ENCODE results near the gene PROSER3.

The PROSER3 gene

GRCh38 chr19:35757749-35758608 lies at the start of gene PROSER3:
Gene PROSER3 (plus strand): TSS chr19:35758176. CDS start chr19:35758216, 40 bp downstream.
- peak; percentile 100 for DNase-seq (ENCODE audit: low read depth)

DNA sequence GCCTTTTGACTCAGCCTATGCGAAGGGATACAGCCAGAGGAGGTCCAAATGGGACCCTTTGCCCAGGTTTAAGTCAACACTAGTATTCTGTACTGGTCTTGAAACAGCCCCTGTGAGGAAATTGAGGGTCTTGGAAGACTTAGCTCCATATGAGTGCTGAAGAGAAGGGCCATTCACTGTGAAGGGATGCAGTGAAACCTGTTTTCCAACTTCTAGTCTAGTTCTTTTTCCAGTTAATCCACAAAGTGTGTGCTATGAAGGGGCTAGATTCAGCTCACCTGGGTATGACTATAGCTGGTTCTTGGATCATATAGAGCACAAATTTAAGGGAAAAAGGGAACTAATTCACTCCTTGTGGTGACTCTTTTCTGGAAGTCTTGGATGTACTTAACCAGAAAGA lies 49.6 kb upstream of the PROSER3 start:
- no peak for DNase-seq (ENCODE audit: low read depth)

DNA sequence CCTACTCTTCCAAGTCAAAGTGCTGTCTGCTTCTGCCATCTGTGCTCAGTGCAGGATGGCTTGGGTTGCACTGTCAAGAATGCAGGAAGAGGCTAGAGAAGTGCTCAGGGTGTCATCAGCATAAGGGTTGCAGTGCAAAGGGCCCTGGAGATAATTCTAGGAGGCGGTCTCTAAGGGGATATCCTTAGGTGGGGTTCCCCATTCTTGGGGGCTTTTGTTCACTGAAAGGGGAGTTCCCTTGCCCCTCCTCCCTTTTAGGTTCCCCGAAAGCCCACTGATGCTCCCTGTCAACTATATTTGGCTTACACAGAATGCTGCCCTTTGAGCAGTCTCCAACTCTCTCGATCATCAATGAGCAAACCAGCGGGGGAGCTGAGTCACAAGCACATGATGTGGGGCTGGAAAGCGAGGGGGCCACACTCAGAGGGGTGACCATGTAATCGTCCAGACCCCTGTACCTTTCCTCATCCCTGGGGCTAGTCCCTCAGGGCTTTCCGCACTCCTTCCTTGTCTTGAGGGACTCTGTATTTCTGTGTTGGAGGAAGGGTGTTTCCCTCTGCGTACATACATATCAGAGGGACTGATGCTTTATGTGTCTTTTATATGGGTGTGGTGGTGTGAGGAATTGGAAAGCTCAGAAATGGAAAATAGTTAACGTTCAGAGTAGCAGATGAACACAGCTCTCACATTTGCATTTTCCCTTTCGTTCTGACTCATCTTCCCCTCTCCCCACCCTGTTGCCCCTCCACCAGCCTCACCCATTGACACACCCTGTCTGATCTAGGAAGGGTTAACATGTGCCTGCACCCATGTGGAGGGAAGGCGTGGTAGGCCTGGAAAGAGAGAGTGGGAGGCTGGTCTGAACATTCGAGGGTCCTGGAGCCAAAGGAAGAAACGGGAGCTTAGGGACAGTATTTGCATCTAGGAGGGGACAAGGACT lies 46.9 kb upstream of the PROSER3 start:
- no peak for DNase-seq (ENCODE audit: low read depth)

DNA sequence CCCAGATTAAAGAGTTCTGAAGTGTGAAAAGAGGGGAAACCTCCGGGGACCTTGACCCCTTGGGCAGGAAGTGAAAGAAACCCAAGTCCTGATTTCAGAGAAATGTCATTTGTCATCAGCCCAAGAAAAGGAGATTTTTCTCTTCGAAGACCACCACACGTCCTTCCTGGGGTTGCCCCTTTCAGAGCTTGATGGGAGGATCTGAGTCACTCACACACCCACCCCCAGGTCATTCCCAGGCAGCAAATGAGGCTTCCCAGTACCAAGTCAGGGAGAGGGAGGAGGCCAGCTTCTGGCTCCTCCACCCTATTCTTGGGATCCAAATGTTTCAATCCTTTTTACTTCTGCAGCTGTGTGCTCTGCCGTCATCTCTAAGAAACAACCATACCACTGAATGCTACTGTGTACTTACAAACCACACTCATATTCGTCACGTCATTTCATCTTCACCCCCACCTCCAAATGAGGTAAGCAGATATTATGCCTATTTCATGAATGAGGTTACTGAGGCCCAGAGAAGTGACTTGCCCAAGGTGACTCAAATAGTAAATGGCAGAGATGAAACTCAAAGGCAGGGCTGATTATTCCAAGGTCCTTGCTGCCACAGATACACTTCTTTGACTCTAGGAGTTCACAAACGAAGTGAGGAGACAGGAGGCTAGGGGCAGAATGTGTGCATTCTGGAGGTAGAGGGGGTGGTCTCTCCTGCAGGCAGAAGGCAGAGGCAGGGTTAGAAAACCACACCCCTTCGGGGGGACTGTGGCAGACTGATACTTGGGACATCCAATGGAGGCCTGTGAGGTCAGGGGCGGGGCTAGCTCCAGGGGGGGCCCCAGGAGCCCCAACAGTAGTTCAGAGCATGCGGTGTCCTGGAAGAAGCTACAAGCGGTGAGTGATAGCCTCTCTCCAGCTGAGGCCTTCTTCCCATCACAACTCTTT lies 45.1 kb upstream of the PROSER3 start:
- no peak for DNase-seq (ENCODE audit: low read depth)

GRCh38 chr19:35713506-35713850 lies 44.5 kb upstream of the PROSER3 start:
- DNase-seq (ENCODE audit: low read depth) = no peak

- no peak for DNase-seq (ENCODE audit: low read depth)
Measured at GRCh38 chr19:35713904-35714495, 44.0 kb upstream of the PROSER3 start.

GRCh38 chr19:35714601-35715354 lies 43.2 kb upstream of the PROSER3 start:
- DNase-seq (ENCODE audit: low read depth) = no peak

- no peak for DNase-seq (ENCODE audit: low read depth)
Measured at GRCh38 chr19:35715355-35715809, 42.6 kb upstream of the PROSER3 start.

DNA sequence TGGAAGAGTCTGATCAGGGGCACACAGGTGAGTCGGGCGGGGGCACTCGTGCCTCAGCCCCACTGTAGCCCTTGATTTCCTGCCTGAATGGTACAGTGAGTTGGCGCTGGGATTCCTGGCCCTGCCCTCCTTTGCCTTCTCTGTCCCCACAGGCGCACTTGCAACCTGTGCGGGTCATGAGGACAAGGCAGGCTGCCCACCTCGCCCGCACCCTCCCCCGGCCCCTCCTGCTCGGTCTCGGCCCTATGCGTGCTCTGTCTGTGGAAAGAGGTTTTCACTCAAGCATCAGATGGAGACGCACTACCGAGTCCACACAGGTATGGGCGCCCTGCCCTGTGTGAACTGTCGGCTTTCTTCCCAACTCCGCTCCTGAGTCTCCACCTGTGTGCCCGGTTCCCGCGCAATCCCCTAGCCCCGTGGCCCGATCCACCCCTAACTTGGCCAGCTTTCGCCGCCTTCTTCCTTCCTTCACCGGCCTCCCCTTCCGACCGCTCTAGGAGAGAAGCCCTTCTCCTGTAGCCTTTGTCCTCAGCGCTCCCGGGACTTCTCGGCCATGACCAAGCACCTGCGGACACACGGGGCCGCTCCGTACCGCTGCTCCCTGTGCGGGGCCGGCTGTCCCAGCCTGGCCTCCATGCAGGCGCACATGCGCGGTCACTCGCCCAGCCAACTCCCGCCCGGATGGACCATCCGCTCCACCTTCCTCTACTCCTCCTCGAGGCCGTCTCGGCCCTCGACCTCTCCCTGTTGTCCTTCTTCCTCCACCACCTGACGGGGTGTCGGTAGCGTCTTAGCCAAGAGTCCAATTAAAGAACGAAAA lies 41.8 kb upstream of the PROSER3 start:
- DNase-seq (ENCODE audit: low read depth) = no peak

GRCh38 chr19:35716801-35717664 lies 40.9 kb upstream of the PROSER3 start:
- DNase-seq (ENCODE audit: low read depth) = peak; percentile 92

- DNase-seq (ENCODE audit: low read depth) = no peak
Measured at GRCh38 chr19:35717665-35718344, 40.2 kb upstream of the PROSER3 start, which contains the start of gene KMT2B. Gene KMT2B (plus strand): TSS chr19:35718003. CDS start chr19:35718019, 16 bp downstream.

GRCh38 chr19:35718345-35719041 lies 39.5 kb upstream of the PROSER3 start:
- no peak for DNase-seq (ENCODE audit: low read depth)

GRCh38 chr19:35719402-35720162 lies 38.4 kb upstream of the PROSER3 start:
- DNase-seq (ENCODE audit: low read depth) = no peak

DNA sequence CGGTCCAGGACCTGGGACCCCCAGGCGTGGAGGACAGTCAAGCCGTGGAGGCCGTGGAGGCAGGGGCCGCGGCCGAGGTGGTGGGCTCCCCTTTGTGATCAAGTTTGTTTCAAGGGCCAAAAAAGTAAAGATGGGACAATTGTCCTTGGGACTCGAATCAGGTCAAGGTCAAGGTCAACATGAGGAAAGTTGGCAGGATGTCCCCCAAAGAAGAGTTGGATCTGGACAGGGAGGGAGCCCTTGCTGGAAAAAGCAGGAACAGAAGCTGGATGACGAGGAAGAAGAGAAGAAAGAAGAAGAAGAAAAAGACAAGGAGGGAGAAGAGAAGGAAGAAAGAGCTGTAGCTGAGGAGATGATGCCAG lies 37.8 kb upstream of the PROSER3 start:
- no peak for DNase-seq (ENCODE audit: low read depth)

GRCh38 chr19:35720648-35721047 lies 37.3 kb upstream of the PROSER3 start:
- no peak for DNase-seq (ENCODE audit: low read depth)

DNA sequence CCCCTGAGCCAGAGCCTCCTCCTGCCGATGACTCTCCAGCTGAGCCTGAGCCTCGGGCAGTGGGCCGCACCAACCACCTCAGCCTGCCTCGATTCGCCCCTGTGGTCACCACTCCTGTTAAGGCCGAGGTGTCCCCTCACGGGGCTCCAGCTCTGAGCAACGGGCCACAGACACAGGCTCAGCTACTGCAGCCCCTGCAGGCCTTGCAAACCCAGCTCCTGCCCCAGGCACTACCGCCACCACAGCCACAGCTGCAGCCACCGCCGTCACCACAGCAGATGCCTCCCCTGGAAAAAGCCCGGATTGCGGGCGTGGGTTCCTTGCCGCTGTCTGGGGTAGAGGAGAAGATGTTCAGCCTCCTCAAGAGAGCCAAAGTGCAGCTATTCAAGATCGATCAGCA lies 36.6 kb upstream of the PROSER3 start:
- DNase-seq (ENCODE audit: low read depth) = no peak

- no peak for DNase-seq (ENCODE audit: low read depth)
Measured at GRCh38 chr19:35722461-35722860, 35.5 kb upstream of the PROSER3 start.

Measured in fibroblast of the conjunctiva (primary cell).